H7 (cell line): ENCODE results near the gene WIPI1. TPM values are rescaled to one million over a fixed set of nuclear protein-coding genes. Genes with fewer than 3 reads are reported as not detected.
"Not testable (repeated sequence)": the region's sequence is repeated elsewhere in the genome, so short reads cannot be mapped to it uniquely, and the experiment has no call there.

Experiments
- DNase-seq: peaks from one replicate; pipeline ENCODE4 v3.0.0; 2012
- H3K27me3 ChIP-seq: 2 replicates; pipeline ENCODE4 v1.6.0; 2011; ENCODE audit warnings: mild to moderate bottlenecking, low read length; ENCODE audit not compliant: control insufficient read depth, insufficient read depth
- H3K36me3 ChIP-seq: replicated peaks from 2 replicates; pipeline ENCODE4 v1.5.1; 2011; ENCODE audit warnings: low read length; ENCODE audit not compliant: control insufficient read depth, insufficient read depth
- H3K4me3 ChIP-seq: 2 replicates; pipeline ENCODE4 v1.5.1; 2011; ENCODE audit warnings: low read depth, mild to moderate bottlenecking, control low read depth, low read length, moderate library complexity; ENCODE audit not compliant: insufficient read depth
- total RNA-seq: library from RNA; depleted of rRNA; stranded (reverse); fragments of >200 nt; shearing (Covaris generic); gene quantifications from 2 replicates; pipeline ENCODE4 v1.2.3, GENCODE V29; 2014

Gene WIPI1
- total RNA-seq, 1 experiment from 2014 or later = 24.4 TPM

- no peak overlapping the region for H3K4me3 ChIP-seq
Observed at GRCh38 chr17:68422821-68423220, 34.5 kb downstream of the WIPI1 start.

GRCh38 chr17:68421486-68421885 is 35.8 kb downstream of the WIPI1 start:
- DNase-seq = no peak
- no peaks in the 10 kb centered on the region for H3K27me3 ChIP-seq
- H3K4me3 ChIP-seq = no peak overlapping the region
- peaks cover 4% of the 10 kb centered on the region for H3K36me3 ChIP-seq

More at GRCh38 chr17:68422821-68423220, 34.5 kb downstream of the WIPI1 start:
- DNase-seq = no peak
- no peaks in the 10 kb centered on the region for H3K27me3 ChIP-seq
- peaks cover 4% of the 10 kb centered on the region for H3K36me3 ChIP-seq

DNA sequence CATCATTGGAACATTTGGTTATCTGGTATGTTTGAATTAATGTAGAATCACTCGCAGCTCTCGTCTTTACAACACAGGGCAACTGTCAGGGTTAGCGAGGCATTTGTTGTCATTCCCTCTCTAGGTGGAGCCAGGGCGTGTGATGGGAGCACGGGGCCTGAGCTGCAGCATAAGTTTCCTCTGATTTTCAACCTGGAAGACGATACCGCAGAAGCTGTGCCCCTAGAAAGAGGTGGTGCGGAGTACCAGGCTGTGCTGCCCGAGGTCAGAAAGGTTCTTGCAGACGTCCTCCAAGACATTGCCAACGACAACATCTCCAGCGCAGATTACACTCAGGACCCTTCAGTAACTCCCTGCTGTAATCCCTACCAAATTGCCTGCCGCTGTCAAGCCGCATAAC is 37.2 kb downstream of the WIPI1 start:
- no peak for DNase-seq
- Histone ChIP-seq H3K36me3 (peaks cover 4% of the 10 kb centered on the region), H3K27me3 (no peaks in the 10 kb centered on the region), H3K4me3 (no peak overlapping the region)

GRCh38 chr17:68418876-68419275 is 38.4 kb downstream of the WIPI1 start:
- H3K27me3 ChIP-seq = no peaks in the 10 kb centered on the region
- no peak overlapping the region for H3K4me3 ChIP-seq
- peaks cover 3% of the 10 kb centered on the region for H3K36me3 ChIP-seq
- DNase-seq = no peak

DNA sequence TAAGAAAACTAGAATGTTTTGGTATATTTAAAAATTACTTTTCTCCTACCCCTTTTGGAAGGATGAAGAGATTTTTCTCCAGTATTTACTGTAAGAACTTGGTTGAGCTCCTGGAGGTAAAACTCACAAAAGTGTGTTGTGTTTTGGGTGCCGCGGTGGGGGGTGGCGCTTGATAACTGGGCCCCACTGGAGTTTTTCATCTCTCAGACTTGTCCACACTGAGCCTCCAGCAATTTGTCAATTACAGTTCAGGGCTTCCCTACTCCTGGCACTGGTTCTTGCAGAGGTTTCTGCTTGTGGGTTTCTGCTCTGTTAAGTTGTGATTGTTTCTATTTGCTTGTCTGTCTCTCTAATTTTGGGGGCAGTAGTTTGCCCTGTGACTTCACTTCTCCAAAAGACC is 40.0 kb downstream of the WIPI1 start:
- DNase-seq = no peak
- Histone ChIP-seq H3K36me3 (peaks cover 3% of the 10 kb centered on the region), H3K27me3 (no peaks in the 10 kb centered on the region), H3K4me3 (no peak overlapping the region)

DNA sequence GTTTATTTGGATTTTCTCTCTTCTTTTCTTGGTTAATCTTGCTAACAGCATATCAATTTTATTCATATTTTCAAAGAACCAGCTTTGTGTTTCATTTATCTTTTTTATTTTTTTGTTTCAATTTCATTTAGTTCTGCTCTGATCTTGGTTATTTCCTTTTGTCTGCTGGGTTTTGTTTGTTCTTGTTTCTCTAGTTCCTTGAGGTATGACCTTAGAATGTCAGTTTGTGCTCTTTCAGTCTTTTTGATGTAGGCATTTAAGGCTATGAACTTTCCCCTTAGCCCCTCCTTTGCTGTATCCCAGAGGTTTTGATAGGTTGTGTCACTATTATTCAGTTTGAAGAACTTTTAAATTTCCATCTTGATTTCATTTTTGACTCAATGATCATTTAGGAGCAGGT is 42.4 kb downstream of the WIPI1 start:
- not testable (repeated sequence) for H3K27me3 ChIP-seq, H3K36me3 ChIP-seq, DNase-seq

GRCh38 chr17:68413597-68414560 is 43.4 kb downstream of the WIPI1 start:
- not testable (repeated sequence) for H3K27me3 ChIP-seq, H3K36me3 ChIP-seq, DNase-seq
- peak overlapping the region; percentile 40 for H3K4me3 ChIP-seq

More for the DNA sequence above, 42.4 kb downstream of the WIPI1 start:
- H3K4me3 ChIP-seq = not testable (repeated sequence)

DNA sequence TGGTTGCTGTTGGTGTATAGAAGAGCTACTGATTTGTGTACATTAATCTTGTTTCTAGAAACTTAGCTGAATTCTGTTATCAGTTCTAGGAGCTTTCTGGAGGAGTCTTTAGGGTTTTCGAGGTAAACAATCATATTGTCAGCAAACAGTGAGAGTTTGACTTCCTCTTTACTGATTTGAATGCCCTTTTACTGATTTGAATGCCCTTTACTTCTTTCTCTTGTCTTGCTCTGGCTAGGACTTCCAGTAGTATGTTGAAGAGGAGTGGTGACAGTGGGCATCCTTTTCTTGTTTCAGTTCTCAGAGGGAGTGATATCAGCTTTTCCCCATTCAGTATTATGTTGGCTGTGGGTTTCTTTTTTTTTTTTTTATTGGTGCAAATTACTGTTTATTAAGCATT is 49.6 kb downstream of the WIPI1 start:
- DNase-seq, H3K27me3 ChIP-seq, H3K36me3 ChIP-seq, H3K4me3 ChIP-seq: not testable (repeated sequence)

DNA sequence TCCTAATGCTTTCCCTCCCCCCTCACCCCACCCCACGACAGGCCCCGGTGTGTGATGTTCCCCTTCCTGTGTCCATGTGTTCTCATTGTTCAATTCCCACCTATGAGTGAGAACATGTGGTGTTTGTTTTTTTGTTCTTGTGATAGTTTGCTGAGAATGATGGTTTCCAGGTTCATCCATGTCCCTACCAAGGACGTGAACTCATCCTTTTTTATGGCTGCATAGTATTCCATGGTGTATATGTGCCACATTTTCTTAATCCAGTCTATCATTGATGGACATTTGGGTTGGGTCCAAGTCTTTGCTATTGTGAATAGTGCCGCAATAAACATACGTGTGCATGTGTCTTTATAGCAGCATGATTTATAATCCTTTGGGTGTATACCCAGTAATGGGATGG is 53.5 kb downstream of the WIPI1 start:
- H3K36me3 ChIP-seq, H3K27me3 ChIP-seq, H3K4me3 ChIP-seq, DNase-seq: not testable (repeated sequence)

DNA sequence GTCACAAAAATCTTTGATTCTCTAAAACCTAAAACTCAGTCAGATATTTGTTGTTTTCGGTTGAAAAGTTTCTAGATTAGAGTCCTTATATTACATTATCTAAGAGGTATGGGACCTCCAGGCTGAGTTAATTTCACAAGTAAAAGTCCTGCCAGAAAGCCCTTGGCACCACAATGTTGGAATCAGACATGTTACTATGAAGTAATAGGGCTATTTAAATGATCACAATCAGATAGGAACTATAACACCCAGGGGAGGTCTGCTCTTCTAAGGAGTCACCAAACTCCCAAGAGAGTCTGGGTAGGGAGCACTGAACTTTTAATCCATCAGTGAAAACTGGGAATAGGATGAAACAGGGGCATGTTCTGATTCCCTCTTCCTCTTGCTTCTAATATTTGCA is 54.2 kb downstream of the WIPI1 start:
- Histone ChIP-seq H3K4me3 (no peak overlapping the region), H3K36me3 (no peaks in the 10 kb centered on the region)
- DNase-seq = no peak

DNA sequence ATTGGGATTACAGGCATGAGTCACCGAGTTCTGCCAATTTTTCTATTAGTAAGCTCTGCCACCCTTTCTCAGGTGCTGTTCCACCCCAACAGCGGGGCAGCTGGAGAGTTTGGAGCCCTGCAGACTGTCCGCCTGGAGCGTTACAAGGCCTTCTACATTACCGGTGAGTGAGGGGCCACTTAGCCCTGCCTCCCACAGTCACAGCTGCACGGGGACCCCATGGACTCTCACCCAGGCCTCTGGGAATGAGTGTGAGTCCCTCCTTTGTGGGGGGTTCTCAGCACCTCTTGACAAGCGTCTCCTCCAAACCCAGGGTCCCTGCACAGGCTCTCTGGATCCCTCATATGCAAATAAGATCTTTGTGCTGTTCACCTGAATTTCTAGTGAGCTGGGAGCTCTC is 56.0 kb downstream of the WIPI1 start:
- no peak overlapping the region for H3K4me3 ChIP-seq
- H3K36me3 ChIP-seq = no peaks in the 10 kb centered on the region
- no peak for DNase-seq
- no peaks in the 10 kb centered on the region for H3K27me3 ChIP-seq

More for the DNA sequence above, 54.2 kb downstream of the WIPI1 start:
- H3K27me3 ChIP-seq = no peaks in the 10 kb centered on the region

DNA sequence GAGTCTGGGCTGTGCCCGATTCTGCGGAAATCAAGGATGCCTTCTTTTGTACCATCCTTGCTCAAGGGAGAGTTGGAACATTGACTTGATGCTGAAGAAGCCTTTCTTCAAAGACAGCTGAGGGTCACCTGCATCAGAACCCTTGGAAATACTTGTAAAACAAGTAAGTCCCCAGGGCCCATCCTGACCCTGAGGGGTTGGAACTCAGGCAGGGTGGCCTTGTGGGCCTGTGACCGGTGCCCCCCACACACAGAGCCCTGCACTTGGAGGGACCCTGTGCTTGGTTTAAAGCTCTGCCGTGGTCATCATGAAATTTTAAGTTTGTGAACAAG is 56.9 kb downstream of the WIPI1 start:
- H3K4me3 ChIP-seq = no peak overlapping the region
- no peak for DNase-seq

GRCh38 chr17:68399638-68400403 is 57.5 kb downstream of the WIPI1 start:
- H3K4me3 ChIP-seq = no peak overlapping the region
- no peaks in the 10 kb centered on the region for H3K36me3 ChIP-seq
- DNase-seq = no peak
- no peaks in the 10 kb centered on the region for H3K27me3 ChIP-seq

More for the DNA sequence above, 56.9 kb downstream of the WIPI1 start:
- no peaks in the 10 kb centered on the region for H3K27me3 ChIP-seq
- H3K36me3 ChIP-seq = no peaks in the 10 kb centered on the region

DNA sequence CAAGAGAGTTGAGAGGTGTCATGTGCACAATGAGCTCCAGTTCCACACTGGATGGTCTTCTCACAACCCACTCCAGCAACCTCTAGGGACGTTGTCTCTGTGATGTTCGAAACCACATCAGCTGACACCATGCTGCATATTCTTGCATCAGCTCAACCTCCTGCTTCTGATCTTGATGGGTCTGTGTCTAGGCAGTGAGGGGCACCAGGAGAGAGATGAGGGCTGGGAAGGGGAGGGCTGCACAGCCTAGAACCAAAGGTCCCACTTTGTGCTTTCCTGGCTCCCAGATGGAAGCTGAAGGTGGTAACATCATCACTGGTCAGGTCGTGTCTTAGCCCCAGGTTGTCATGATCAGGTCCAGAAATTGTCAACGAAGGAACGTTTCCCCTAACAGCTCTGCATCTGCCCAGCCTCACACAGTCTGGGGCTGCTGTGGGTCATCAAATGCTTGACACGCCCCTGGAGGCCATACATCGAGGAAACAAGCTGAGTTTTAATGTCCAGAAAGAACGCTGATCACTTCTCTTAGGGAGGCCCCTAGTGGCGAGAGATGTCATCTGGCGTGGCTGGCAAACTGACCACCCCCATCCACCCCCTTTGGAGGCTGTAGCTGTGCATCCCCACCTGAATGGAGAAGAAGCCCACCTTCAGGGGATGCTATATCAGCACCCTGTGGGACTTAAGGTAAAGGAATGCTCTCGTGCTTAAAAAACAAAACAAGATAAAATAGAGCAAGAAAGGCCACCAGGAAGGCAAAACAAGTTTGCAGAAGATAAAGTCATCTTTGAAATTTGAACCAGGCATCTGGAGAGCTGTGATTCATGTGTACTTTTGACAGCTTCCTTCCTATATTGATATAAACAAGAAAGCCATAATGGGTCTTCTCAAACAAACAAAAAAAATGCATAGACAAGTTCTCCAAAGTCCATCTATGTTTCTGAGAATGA is 58.3 kb downstream of the WIPI1 start:
- H3K4me3 ChIP-seq = no peak overlapping the region
- H3K36me3 ChIP-seq = no peaks in the 10 kb centered on the region
- no peaks in the 10 kb centered on the region for H3K27me3 ChIP-seq
- DNase-seq = peak; percentile 89
